GM12891 (cell line): ENCODE data around the gene RRBP1.

ENCODE experiments used
- POLR2A ChIP-seq: IDR thresholded peaks from 2 replicates; pipeline ENCODE4 v1.6.1; 2011; ENCODE audit warnings: low read depth, low read length, control low read depth
- POLR2AphosphoS5 ChIP-seq: IDR thresholded peaks from 2 replicates; pipeline ENCODE4 v1.6.1; 2011; ENCODE audit warnings: low read depth, low read length, control low read depth
- POU2F2 ChIP-seq: IDR thresholded peaks from 2 replicates; pipeline ENCODE4 v1.6.1; 2011; ENCODE audit warnings: low read depth, mild to moderate bottlenecking, control low read depth, low read length, moderate library complexity
- SPI1 ChIP-seq: IDR thresholded peaks from 2 replicates; pipeline ENCODE4 v1.6.1; 2011; ENCODE audit warnings: low read depth, low read length, control low read depth
- TAF1 ChIP-seq: IDR thresholded peaks from 2 replicates; pipeline ENCODE4 v1.6.1; 2011; ENCODE audit warnings: low read depth, low read length, control low read depth

- TF ChIP-seq POLR2AphosphoS5 = no peak
- no peak for TF ChIP-seq POLR2A
- TF ChIP-seq TAF1 = no peak
- TF ChIP-seq SPI1 = no peak
- TF ChIP-seq POU2F2 = no peak
These were observed 6.3 kb downstream of the RRBP1 start for GRCh38 chr20:17675519-17676377.
